HG02759 (cell line): ENCODE measurements around the gene LRRIQ1.
"Not testable (repeated sequence)": the region's sequence is repeated elsewhere in the genome, so short reads cannot be mapped to it uniquely, and the experiment has no call there.

Source experiments
- ATAC-seq: cut with Tn5 transposase; IDR thresholded peaks from one replicate; pipeline ENCODE4 v1.9.1; 2021; ENCODE audit warnings: mild to moderate bottlenecking, moderate library complexity; ENCODE audit not compliant: unreplicated experiment

The LRRIQ1 gene

DNA sequence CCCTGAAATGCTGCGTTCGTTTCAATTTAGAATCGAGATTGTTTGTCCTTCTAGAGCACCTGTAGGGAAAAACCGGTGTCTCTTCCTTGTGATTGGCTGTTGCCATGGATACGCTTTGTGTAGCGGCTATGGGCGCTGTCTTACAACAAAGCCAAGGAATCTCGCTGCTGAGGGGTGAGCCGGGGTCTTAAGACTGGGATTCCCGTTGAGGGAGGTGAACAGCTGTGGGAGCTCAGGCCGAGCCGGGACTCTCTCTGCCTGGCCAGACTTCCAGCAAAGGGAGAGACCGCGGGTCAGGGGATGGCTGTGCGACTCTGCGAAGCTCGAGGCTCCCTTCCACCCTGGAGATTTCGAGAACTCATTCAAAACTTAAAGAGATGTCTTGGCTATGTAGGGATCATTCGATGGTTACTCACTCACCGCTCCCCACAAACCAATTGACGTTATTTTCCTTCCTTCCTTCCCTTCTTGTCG, at the start of gene LRRIQ1, which contains the start of gene TSPAN19:
LRRIQ1 (plus strand) TSS at position 118 of the 474 bp plus-strand sequence. CDS start 1,826 bp downstream, outside the sequence.
TSPAN19 (minus strand) TSS at position 44 of the 474 bp plus-strand sequence. CDS start 6,331 bp downstream, outside the sequence.
- ATAC-seq = peak; percentile 100

- ATAC-seq = no peak
Measured at GRCh38 chr12:84986586-84986985, 49.6 kb upstream of the LRRIQ1 start.

DNA sequence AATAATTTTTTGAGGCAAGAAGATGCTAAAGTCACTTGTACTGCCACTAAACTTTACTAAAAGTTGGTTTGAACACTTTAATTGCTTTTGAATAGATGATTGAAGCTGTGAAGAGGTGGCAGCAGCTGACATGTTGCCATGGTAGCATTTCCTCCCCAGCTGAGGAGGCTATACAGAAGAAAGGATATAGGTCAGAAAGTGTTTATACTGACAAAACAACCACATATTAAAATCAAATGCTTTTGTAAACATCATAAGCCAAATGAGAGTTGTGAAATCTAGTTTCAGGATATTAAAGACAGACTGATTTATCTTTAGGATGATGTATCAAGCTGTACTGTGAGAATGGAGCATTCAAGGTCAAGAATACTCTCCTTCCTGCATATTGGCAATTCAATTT, 41.7 kb upstream of the LRRIQ1 start:
- ATAC-seq = no peak

- ATAC-seq = no peak
Measured at GRCh38 chr12:84995641-84996040, 40.5 kb upstream of the LRRIQ1 start.

GRCh38 chr12:84996759-84997158, 39.4 kb upstream of the LRRIQ1 start:
- no peak for ATAC-seq

- ATAC-seq = no peak
Measured at GRCh38 chr12:84998341-84998740, 37.8 kb upstream of the LRRIQ1 start.

- ATAC-seq = no peak
Measured at GRCh38 chr12:85000729-85001128, 35.4 kb upstream of the LRRIQ1 start.

DNA sequence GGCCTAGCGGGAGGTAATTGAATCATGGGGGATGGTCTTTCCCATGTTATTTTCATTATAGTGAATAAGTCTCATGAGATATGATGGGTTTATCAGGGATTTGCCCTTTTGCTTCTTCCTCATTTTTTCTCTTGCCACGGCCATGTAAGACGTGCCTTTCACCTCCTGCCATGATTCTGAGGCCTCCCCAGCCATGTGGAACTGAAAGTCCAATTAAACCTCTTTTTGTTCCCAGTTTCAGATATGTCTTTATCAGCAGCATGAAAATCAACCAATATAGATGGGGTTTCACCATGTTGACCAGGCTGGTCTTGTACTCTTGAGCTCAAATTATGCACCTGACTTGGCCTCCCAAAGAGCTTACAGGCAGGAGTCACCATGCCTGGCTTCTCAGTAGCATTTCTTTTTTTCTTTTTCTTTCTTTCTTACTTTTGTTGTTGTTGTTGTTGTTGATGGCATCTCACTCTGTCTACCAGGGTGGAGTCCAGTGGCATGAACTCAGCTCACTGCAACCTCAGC, 33.3 kb upstream of the LRRIQ1 start:
- ATAC-seq = no peak

GRCh38 chr12:85004204-85004603, 31.9 kb upstream of the LRRIQ1 start:
- ATAC-seq = no peak

DNA sequence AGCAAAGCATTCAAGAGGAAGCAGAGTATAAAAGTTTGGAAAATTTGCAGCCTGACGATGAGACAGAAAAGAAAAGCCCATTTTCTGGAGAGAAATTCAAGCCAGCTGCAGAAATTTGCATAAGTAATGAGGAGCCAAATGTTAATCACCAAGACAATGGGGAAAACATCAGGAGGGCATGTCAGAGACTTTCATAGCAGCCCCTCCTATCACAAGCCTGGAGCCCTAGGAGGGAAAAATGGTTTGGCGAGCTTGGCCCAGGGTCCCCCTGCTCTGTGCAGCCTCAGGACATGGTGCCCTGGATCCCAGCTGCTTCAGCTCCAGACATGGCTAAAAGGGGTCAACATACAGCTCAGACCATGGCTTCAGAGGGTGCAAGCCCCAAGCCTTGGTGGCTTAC, 31.1 kb upstream of the LRRIQ1 start:
- not testable (repeated sequence) for ATAC-seq

GRCh38 chr12:85005615-85006014, 30.5 kb upstream of the LRRIQ1 start:
- ATAC-seq = no peak

DNA sequence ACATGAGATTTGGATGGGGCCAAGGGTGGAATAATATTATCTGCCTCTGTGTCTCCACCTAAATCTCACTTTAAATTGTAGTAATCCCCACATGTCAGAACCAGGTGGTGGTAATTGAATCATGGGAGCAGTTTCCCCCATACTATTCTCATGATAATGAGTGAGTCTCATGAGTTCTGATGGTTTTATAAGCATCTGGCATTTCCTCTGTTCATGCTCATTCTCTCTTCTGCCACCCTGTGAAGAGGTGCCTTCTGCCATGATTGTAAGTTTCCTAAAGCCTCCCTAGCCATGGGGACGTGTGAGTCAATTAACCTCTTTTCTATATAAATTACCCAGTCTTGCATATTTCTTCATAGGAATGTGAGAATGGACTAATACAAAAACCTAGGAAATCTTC, 29.9 kb upstream of the LRRIQ1 start:
- no peak for ATAC-seq

- ATAC-seq = no peak
Measured at GRCh38 chr12:85007836-85008235, 28.3 kb upstream of the LRRIQ1 start.

DNA sequence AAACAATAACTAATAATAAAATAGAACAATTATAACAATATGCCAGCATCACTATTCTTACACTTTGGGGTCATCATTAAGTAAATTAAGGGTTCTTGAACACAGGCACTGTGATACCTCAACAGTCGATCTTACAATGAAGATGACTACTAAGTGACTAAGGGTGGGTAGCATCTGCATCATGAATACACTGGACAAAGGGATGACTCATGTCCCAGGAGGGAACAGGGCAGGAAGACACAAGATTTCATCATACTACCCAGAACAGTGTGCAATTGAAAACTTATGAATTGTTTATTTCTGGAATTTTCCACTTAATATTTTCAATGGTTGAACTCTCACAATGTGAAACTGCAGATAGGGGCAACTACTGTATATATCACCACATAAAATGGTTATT, 19.7 kb upstream of the LRRIQ1 start:
- no peak for ATAC-seq

DNA sequence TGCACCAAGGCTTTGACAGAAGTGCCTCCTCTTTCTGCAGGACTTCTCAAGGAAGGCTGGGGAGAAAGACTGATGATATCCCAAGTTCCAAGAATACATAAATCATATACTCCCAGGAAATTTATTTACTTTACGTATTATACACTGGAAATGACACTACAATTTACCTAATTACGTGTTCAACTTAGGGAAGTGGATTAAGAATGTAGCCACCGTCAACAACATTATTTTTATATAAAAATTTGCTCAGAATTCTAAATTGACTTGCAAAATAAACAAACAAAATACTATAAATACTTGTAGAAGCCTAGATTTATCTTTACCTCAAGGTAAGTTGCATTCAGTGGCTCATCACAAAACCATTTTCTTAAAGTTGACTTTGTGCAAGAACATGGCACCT, 19.0 kb upstream of the LRRIQ1 start:
- no peak for ATAC-seq

DNA sequence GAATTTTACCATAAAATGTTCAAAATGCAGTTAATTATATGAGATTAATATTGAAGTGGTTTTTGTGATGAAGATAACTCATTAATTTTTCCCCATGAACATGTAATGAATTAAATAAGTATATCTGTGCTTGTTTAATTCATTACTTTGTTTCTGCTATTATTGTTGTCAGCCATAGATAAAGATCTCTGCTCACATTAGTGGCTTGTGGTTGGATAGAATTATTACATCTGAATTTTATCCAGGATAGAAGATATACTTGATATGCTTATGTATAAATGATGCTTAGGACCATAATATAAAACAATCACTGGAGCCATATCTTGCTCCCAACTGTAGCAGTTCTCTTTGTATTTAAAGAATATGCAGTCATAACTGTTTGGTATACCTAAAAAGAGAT, 18.5 kb upstream of the LRRIQ1 start:
- no peak for ATAC-seq

- no peak for ATAC-seq
Measured at GRCh38 chr12:85018098-85018497, 18.1 kb upstream of the LRRIQ1 start.

- ATAC-seq = no peak
Measured at GRCh38 chr12:85029456-85029855, 6.7 kb upstream of the LRRIQ1 start.

- no peak for ATAC-seq
Measured at GRCh38 chr12:85036733-85037132, 582 bp downstream of the LRRIQ1 start.

GRCh38 chr12:85041395-85041794, 5.2 kb downstream of the LRRIQ1 start:
- no peak for ATAC-seq

- no peak for ATAC-seq
Measured at GRCh38 chr12:85043829-85044228, 7.7 kb downstream of the LRRIQ1 start.

DNA sequence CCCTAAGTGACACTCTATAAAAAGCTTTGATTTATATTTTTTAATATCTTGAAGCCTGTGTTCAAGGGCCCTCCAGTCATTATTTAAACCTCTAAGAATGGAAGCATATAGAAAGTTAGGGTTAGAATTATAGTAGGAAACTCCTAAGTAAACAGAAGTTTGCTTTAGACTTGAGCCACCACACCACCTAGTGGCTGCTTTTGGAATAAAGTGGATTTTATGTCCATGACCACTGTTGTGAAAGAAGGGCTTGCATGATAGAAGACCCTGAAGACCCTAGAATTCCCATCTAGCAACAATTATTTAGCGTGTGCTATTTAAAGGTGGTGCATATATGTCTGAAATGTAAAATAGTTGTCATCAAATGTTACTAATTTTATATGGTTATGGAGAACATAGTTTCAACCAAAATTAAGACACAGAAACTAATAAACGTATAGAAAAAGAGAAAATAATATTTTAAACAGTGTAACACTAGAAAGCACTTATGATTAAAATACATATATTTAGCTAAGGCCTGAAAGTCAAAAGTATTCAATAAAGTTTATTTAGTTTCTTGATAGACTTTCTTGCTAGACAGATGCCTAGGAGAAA, 21.3 kb downstream of the LRRIQ1 start:
- peak; percentile 88 for ATAC-seq

DNA sequence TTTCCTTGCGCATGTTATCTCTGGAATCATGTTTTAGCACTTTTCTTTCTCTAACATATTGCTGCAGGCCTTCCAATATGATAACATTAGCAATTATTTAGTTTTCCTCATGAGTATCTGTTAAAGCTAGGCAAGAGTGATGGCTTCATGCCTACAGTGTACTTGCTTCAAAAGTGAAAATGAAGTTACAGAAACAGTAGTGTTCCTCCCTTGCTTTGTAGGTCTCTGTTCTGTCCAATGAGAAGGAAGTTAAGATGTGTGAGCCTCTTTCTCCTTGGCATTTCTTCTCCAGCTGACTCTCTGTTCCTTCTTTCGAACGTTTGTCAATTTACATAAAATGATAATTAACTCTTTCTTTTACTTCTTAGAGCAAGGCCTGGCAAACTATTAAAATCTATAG, 22.2 kb downstream of the LRRIQ1 start:
- no peak for ATAC-seq
